ENCODE results near the gene NKPD1. TPM values are rescaled to one million over a fixed set of nuclear protein-coding genes. Genes with fewer than 3 reads are reported as not detected.

Gene NKPD1
- total and polyA plus RNA-seq, 9 of the 15 experiments (the other 6 are each of a cell fraction or from before 2014, with no cell fraction given): 0.03 to 0.09 (median 0.04) TPM; not detected in 5

GRCh38 chr19:45164577-45165335, 4.0 kb upstream of the NKPD1 start (continued):
- TF ChIP-seq CTCF (IDR thresholded peaks at IDR 0.05 in 2 of 3, conservative IDR thresholded peaks at IDR 0.05 in 1 of 3; ENCODE audit: insufficient read depth in 2 of 3, low read depth in 1 of 3, low read length in 3 of 3) (peak in 2 of 3 experiments; percentile 23 to 30; a peak in 4 of 6 replicates), SMARCA4 (IDR thresholded peaks at IDR 0.05) (no peak), ARID3B (CRISPR knock-in tag; IDR thresholded peaks at IDR 0.05; ENCODE audit: borderline replicate concordance) (no peak), CBX2 (IDR thresholded peaks at IDR 0.05; ENCODE audit: insufficient read depth, low read length, poor library complexity, severe bottlenecking) (no peak), ZNF583 (CRISPR knock-in tag; IDR thresholded peaks at IDR 0.05) (no peak), ZC3H4 (CRISPR knock-in tag; IDR thresholded peaks at IDR 0.05; ENCODE audit: borderline replicate concordance) (no peak), CTBP1 (IDR thresholded peaks at IDR 0.05; ENCODE audit: borderline replicate concordance) (0 out of 2 replicates have a peak, but pooled peaks have one; percentile 17), SMC3 (conservative IDR thresholded peaks at IDR 0.05; ENCODE audit: insufficient read depth, low read depth, low read length) (no peak), ZNF133 (CRISPR knock-in tag; IDR thresholded peaks at IDR 0.05) (no peak), ZNF75A (CRISPR knock-in tag; IDR thresholded peaks at IDR 0.05) (no peak), E2F3 (CRISPR knock-in tag; IDR thresholded peaks at IDR 0.05) (no peak), KLF13 (tag; IDR thresholded peaks at IDR 0.05; ENCODE audit: borderline replicate concordance, low read depth) (no peak), ZNF263 (CRISPR knock-in tag; IDR thresholded peaks at IDR 0.05; ENCODE audit: borderline replicate concordance) (peak; percentile 87), ZMIZ1 (IDR thresholded peaks at IDR 0.05; ENCODE audit: low read depth in 2 of 2, low read length in 2 of 2) (no peak), NRF1 (conservative IDR thresholded peaks at IDR 0.05 in 1 of 2, IDR thresholded peaks at IDR 0.05 in 1 of 2) (peak; percentile 75 to 79), NFYB (IDR thresholded peaks at IDR 0.05; ENCODE audit: extremely low read depth, insufficient read length) (no peak), HNRNPLL (IDR thresholded peaks at IDR 0.05; ENCODE audit: low read depth, low read length, poor library complexity, severe bottlenecking) (no peak), ZBTB43 (CRISPR knock-in tag; IDR thresholded peaks at IDR 0.05) (no peak), ZNF175 (CRISPR knock-in tag; IDR thresholded peaks at IDR 0.05; ENCODE audit: low read depth) (no peak)

Data from K562 (cell line).